Chondrocyte (in vitro differentiated cells): ENCODE results near the gene KCTD2. TPM values are rescaled to one million over a fixed set of nuclear protein-coding genes. Genes with fewer than 3 reads are reported as not detected.

Experiments used
- DNase-seq: peaks from one replicate; pipeline ENCODE4 v3.0.0; 2021; ENCODE audit warnings: mixed read lengths, low spot score
- H3K27ac Mint-ChIP-seq: one replicate; pipeline ENCODE4 v1.8.0; 2021; ENCODE audit warnings: mild to moderate bottlenecking, moderate library complexity, mixed read lengths; ENCODE audit not compliant: unreplicated experiment
- H3K27me3 Mint-ChIP-seq: 2 replicates; pipeline ENCODE4 v1.8.0; 2021; ENCODE audit warnings: low read depth, mixed read lengths
- H3K36me3 Mint-ChIP-seq: 2 replicates; pipeline ENCODE4 v1.8.0; 2021; ENCODE audit warnings: low read depth, mixed read lengths
- H3K4me1 Mint-ChIP-seq: 2 replicates; pipeline ENCODE4 v1.8.0; 2021; ENCODE audit warnings: low read depth, mild to moderate bottlenecking, mixed read lengths
- H3K4me3 Mint-ChIP-seq: one replicate; pipeline ENCODE4 v1.8.0; 2021; ENCODE audit warnings: mild to moderate bottlenecking, moderate library complexity, mixed read lengths; ENCODE audit not compliant: unreplicated experiment
- H3K9me3 Mint-ChIP-seq: 2 replicates; pipeline ENCODE4 v1.8.0; 2021; ENCODE audit warnings: low read depth, mixed read lengths
- CTCF ChIP-seq: fragments of 200-600 bp; sonication (generic); IDR thresholded peaks from 2 replicates; pipeline ENCODE4 v1.5.0; 2021; ENCODE audit warnings: antibody characterized with exemption, mild to moderate bottlenecking, moderate library complexity
- total RNA-seq: library from RNA; stranded (reverse); gene quantifications from 3 replicates; pipeline ENCODE4 v1.2.1, GENCODE V29; 2021

Gene KCTD2
- total RNA-seq, 1 donor from 2014 or later = 17.1 TPM

- Mint-ChIP-seq H3K9me3 (no peaks in the 10 kb centered on the region), H3K27ac (peak within 1 kb of the TSS; percentile 63), H3K36me3 (peaks cover 2% of the 10 kb centered on the region), H3K27me3 (no peaks in the 10 kb centered on the region), H3K4me3 (peak within 1 kb of the TSS; percentile 80), H3K4me1 (peaks cover 30% of the 10 kb centered on the region)
- TF ChIP-seq CTCF = no peak
- DNase-seq = peak; percentile 94
Measured at GRCh38 chr17:75109407-75110233, 62.6 kb downstream of the KCTD2 start, which contains the start of gene ARMC7. Gene ARMC7 (plus strand): TSS chr17:75109969. CDS start chr17:75110289, 320 bp downstream.

GRCh38 chr17:75110234-75110937 is 63.4 kb downstream of the KCTD2 start:
- TF ChIP-seq CTCF = no peak
- peaks cover 33% of the 10 kb centered on the region for H3K4me1 Mint-ChIP-seq
- DNase-seq = no peak
- no peak overlapping the region for H3K27ac Mint-ChIP-seq
- H3K4me3 Mint-ChIP-seq = peak overlapping the region; percentile 80
- no peaks in the 10 kb centered on the region for H3K27me3 Mint-ChIP-seq
- H3K9me3 Mint-ChIP-seq = no peaks in the 10 kb centered on the region
- H3K36me3 Mint-ChIP-seq = peaks cover 2% of the 10 kb centered on the region

- Mint-ChIP-seq H3K4me3 (no peak overlapping the region), H3K27ac (no peak overlapping the region), H3K27me3 (no peaks in the 10 kb centered on the region), H3K9me3 (no peaks in the 10 kb centered on the region), H3K36me3 (peaks cover 2% of the 10 kb centered on the region), H3K4me1 (peaks cover 33% of the 10 kb centered on the region)
- TF ChIP-seq CTCF = no peak
- no peak for DNase-seq
Measured at GRCh38 chr17:75111777-75112335, 64.8 kb downstream of the KCTD2 start.

GRCh38 chr17:75113798-75114551 is 67.0 kb downstream of the KCTD2 start:
- H3K36me3 Mint-ChIP-seq = peaks cover 3% of the 10 kb centered on the region
- H3K4me1 Mint-ChIP-seq = peaks cover 30% of the 10 kb centered on the region
- no peak for DNase-seq
- H3K9me3 Mint-ChIP-seq = no peaks in the 10 kb centered on the region
- H3K27me3 Mint-ChIP-seq = no peaks in the 10 kb centered on the region
- TF ChIP-seq CTCF = peak; percentile 98
- peak overlapping the region; percentile 60 for H3K4me3 Mint-ChIP-seq
- peak overlapping the region; percentile 22 for H3K27ac Mint-ChIP-seq
